Measurements from ENCODE around the gene ADORA2A.

Gene ADORA2A

DNA sequence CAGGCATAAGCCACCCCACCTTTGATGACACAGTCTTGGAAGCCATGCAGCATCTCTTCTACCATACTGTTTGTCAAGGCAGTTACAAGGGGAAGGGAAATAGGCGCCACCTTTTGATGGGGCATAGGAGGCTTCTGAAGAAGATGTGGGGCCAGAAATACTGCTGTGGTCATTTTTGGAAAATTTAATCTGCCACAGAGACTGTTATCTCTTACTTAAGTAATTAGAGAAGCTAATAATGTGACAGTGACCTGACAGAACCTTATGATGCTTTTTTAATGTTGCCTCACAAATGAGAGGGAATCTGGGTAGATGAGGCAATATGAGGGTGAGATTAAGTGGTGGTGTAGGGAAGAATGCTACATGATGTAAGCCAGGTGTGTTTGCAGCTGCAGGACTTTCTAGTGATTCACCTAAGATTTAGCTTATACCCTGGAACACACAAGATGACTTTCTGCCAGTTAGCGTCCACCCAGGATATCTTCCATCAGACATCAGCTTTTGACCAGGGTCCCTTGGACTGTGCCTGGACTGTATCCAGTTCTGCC is 34.3 kb upstream of the ADORA2A start:
- no peaks in the 10 kb centered on the region for H3K9me2 ChIP-seq (replicated peaks; ENCODE audit: insufficient read depth, low read length)
- DNase-seq: no peak
- no peaks in the 10 kb centered on the region for H3F3A ChIP-seq (ENCODE audit: insufficient read depth, low read length)
- H3K36me3 ChIP-seq (replicated peaks; ENCODE audit: insufficient read depth, low read length): no peaks in the 10 kb centered on the region
- H3K27me3 ChIP-seq (replicated peaks; ENCODE audit: insufficient read depth, low read length): no peaks in the 10 kb centered on the region
- H3K27ac ChIP-seq (ENCODE audit: low read length): no peak overlapping the region
- H3K4me1 ChIP-seq (ENCODE audit: low read length): no peaks in the 10 kb centered on the region
- no peak overlapping the region for H3K9ac ChIP-seq (ENCODE audit: low read length)
- no peak overlapping the region for H2AFZ ChIP-seq (ENCODE audit: low read length)
- no peaks in the 10 kb centered on the region for H3K79me2 ChIP-seq (ENCODE audit: low read length)
- no peaks in the 10 kb centered on the region for H4K20me1 ChIP-seq (ENCODE audit: insufficient read depth, low read length)
- no peak overlapping the region for H3K4me2 ChIP-seq (ENCODE audit: low read depth, low read length)
- no peak overlapping the region for H3K4me3 ChIP-seq (ENCODE audit: low read length)
- H3K9me3 ChIP-seq (replicated peaks; ENCODE audit: insufficient read depth, low read length): no peaks in the 10 kb centered on the region
- TF ChIP-seq EZH2 (optimal IDR thresholded peaks at IDR 0.05; ENCODE audit: low read depth, low read length) (no peak), EZH2phosphoT487 (IDR thresholded peaks at IDR 0.05; ENCODE audit: low read length) (no peak)
- TF ChIP-seq, protein P1, sequence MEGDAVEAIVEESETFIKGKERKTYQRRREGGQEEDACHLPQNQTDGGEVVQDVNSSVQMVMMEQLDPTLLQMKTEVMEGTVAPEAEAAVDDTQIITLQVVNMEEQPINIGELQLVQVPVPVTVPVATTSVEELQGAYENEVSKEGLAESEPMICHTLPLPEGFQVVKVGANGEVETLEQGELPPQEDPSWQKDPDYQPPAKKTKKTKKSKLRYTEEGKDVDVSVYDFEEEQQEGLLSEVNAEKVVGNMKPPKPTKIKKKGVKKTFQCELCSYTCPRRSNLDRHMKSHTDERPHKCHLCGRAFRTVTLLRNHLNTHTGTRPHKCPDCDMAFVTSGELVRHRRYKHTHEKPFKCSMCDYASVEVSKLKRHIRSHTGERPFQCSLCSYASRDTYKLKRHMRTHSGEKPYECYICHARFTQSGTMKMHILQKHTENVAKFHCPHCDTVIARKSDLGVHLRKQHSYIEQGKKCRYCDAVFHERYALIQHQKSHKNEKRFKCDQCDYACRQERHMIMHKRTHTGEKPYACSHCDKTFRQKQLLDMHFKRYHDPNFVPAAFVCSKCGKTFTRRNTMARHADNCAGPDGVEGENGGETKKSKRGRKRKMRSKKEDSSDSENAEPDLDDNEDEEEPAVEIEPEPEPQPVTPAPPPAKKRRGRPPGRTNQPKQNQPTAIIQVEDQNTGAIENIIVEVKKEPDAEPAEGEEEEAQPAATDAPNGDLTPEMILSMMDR (IDR thresholded peaks at IDR 0.05; ENCODE audit: low read length): no peak

DNA sequence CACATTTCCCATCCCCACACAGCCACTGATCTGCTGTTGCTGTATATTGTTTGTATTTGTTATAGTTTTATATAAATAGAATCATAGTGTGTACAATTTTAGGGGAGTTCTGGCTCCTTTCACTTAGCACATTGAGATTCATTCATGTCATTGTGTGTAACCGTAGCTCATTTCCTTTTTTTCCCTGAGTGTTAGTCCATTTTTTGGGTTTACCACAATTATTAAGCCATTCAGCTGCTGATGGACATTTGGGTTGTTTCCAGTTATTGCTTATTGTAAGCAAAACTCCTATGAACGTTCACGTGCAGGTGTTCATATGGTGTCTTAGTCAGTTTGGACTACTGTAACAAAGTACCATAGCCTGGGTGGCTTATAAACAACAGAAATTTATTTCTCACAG is 33.6 kb upstream of the ADORA2A start:
- no peak overlapping the region for H3K9ac ChIP-seq (ENCODE audit: low read length)
- no peaks in the 10 kb centered on the region for H3K27me3 ChIP-seq (replicated peaks; ENCODE audit: insufficient read depth, low read length)
- H3K36me3 ChIP-seq (replicated peaks; ENCODE audit: insufficient read depth, low read length): no peaks in the 10 kb centered on the region

DNA sequence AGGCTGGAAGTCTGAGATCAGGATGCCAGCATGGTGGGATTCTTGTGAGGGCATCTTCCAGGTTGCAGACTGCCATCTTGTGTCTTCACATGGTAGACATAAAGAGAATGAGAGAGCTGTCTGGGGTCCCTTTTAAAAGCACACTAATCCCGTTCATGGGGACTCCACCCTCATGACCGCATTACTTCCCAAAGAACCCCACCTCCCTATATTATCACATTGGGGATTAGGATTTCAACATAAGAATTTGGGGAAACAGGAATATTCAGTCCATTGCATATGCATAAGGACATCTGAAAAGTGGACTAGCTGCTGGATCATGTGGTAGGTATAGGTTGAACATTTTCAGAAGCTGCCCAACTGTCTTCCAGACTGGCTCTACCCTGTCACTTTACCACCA is 33.1 kb upstream of the ADORA2A start:
- H2AFZ ChIP-seq (ENCODE audit: low read length): no peak overlapping the region
- no peak overlapping the region for H3K4me2 ChIP-seq (ENCODE audit: low read depth, low read length)
- no peak overlapping the region for H3K4me3 ChIP-seq (ENCODE audit: low read length)
- H3K9me3 ChIP-seq (replicated peaks; ENCODE audit: insufficient read depth, low read length): no peaks in the 10 kb centered on the region
- no peaks in the 10 kb centered on the region for H3K79me2 ChIP-seq (ENCODE audit: low read length)
- no peaks in the 10 kb centered on the region for H3K36me3 ChIP-seq (replicated peaks; ENCODE audit: insufficient read depth, low read length)
- H3K9me2 ChIP-seq (replicated peaks; ENCODE audit: insufficient read depth, low read length): no peaks in the 10 kb centered on the region
- H3F3A ChIP-seq (ENCODE audit: insufficient read depth, low read length): no peaks in the 10 kb centered on the region
- no peaks in the 10 kb centered on the region for H3K4me1 ChIP-seq (ENCODE audit: low read length)
- no peak overlapping the region for H3K27ac ChIP-seq (ENCODE audit: low read length)
- no peaks in the 10 kb centered on the region for H4K20me1 ChIP-seq (ENCODE audit: insufficient read depth, low read length)
- TF ChIP-seq EZH2 (optimal IDR thresholded peaks at IDR 0.05; ENCODE audit: low read depth, low read length): no peak
- no peak for TF ChIP-seq EZH2phosphoT487 (IDR thresholded peaks at IDR 0.05; ENCODE audit: low read length)
- TF ChIP-seq, protein P1 (IDR thresholded peaks at IDR 0.05; ENCODE audit: low read length): no peak
- no peak overlapping the region for H3K9ac ChIP-seq (ENCODE audit: low read length)
- no peak for DNase-seq
- H3K27me3 ChIP-seq (replicated peaks; ENCODE audit: insufficient read depth, low read length): no peaks in the 10 kb centered on the region

More for the DNA sequence above, 33.6 kb upstream of the ADORA2A start:
- no peak overlapping the region for H2AFZ ChIP-seq (ENCODE audit: low read length)
- H3K79me2 ChIP-seq (ENCODE audit: low read length): no peaks in the 10 kb centered on the region
- no peaks in the 10 kb centered on the region for H3F3A ChIP-seq (ENCODE audit: insufficient read depth, low read length)
- no peak overlapping the region for H3K27ac ChIP-seq (ENCODE audit: low read length)
- H3K9me2 ChIP-seq (replicated peaks; ENCODE audit: insufficient read depth, low read length): no peaks in the 10 kb centered on the region
- H3K4me3 ChIP-seq (ENCODE audit: low read length): no peak overlapping the region
- DNase-seq: no peak
- no peaks in the 10 kb centered on the region for H3K9me3 ChIP-seq (replicated peaks; ENCODE audit: insufficient read depth, low read length)
- H4K20me1 ChIP-seq (ENCODE audit: insufficient read depth, low read length): no peaks in the 10 kb centered on the region
- no peak overlapping the region for H3K4me2 ChIP-seq (ENCODE audit: low read depth, low read length)
- TF ChIP-seq EZH2phosphoT487 (IDR thresholded peaks at IDR 0.05; ENCODE audit: low read length): no peak
- TF ChIP-seq, protein P1 (IDR thresholded peaks at IDR 0.05; ENCODE audit: low read length): no peak
- H3K4me1 ChIP-seq (ENCODE audit: low read length): no peaks in the 10 kb centered on the region

Data from MM.1S (cell line).